HK-2 (cell line): Measurements from ENCODE around the gene UBIAD1.

Source experiments
- DNase-seq: peaks from one replicate; pipeline ENCODE4 v3.0.0-alpha.2; 2018; ENCODE audit not compliant: unreplicated experiment

UBIAD1 gene

GRCh38 chr1:11311816-11312755, 39.1 kb downstream of the UBIAD1 start:
- DNase-seq = no peak

GRCh38 chr1:11314959-11315358, 42.0 kb downstream of the UBIAD1 start:
- DNase-seq = no peak

GRCh38 chr1:11316701-11317100, 43.7 kb downstream of the UBIAD1 start:
- DNase-seq = no peak

- DNase-seq = no peak
Measured at GRCh38 chr1:11318982-11319381, 46.0 kb downstream of the UBIAD1 start.

- DNase-seq = peak; percentile 21
Measured at GRCh38 chr1:11320153-11320936, 47.3 kb downstream of the UBIAD1 start.

GRCh38 chr1:11321656-11322491, 48.9 kb downstream of the UBIAD1 start:
- no peak for DNase-seq

GRCh38 chr1:11324567-11325165, 51.7 kb downstream of the UBIAD1 start:
- no peak for DNase-seq

- DNase-seq = no peak
Measured at GRCh38 chr1:11326070-11326469, 53.1 kb downstream of the UBIAD1 start.

GRCh38 chr1:11328444-11328843, 55.4 kb downstream of the UBIAD1 start:
- DNase-seq = no peak

GRCh38 chr1:11330411-11330810, 57.4 kb downstream of the UBIAD1 start:
- DNase-seq = no peak

- DNase-seq = no peak
Measured at GRCh38 chr1:11331036-11331944, 58.3 kb downstream of the UBIAD1 start.

- DNase-seq = no peak
Measured at GRCh38 chr1:11331945-11332546, 59.0 kb downstream of the UBIAD1 start.

- DNase-seq = peak; percentile 40
Measured at GRCh38 chr1:11333631-11334030, 60.6 kb downstream of the UBIAD1 start.

- DNase-seq = no peak
Measured at GRCh38 chr1:11334261-11334804, 61.3 kb downstream of the UBIAD1 start.

GRCh38 chr1:11334821-11335220, 61.8 kb downstream of the UBIAD1 start:
- no peak for DNase-seq

- no peak for DNase-seq
Measured at GRCh38 chr1:11335417-11336056, 62.5 kb downstream of the UBIAD1 start.

- peak; percentile 51 for DNase-seq
Measured at GRCh38 chr1:11337580-11338073, 64.6 kb downstream of the UBIAD1 start.
